DOHH2 (cell line): ENCODE data around the gene APBB1.

Experiments used
- CTCF ChIP-seq: fragments of 200-600 bp; sonication (generic); IDR thresholded peaks from one replicate; pipeline ENCODE4 v1.5.1; 2014; ENCODE audit warnings: antibody characterized with exemption, mild to moderate bottlenecking, low read depth, low read length; ENCODE audit not compliant: poor library complexity, severe bottlenecking
- EZH2phosphoT487 ChIP-seq: fragments of 200-600 bp; sonication (generic); IDR thresholded peaks from 2 replicates; pipeline ENCODE4 v1.6.1; 2017; ENCODE audit warnings: borderline replicate concordance, mild to moderate bottlenecking, antibody characterized with exemption, low read length, moderate library complexity, mixed read lengths

- TF ChIP-seq CTCF (no peak), EZH2phosphoT487 (no peak)
These were observed 15.4 kb downstream of the APBB1 start for GRCh38 chr11:6403539-6403938.
